Stimulated activated CD4-positive, alpha-beta T cell treated with anti-CD3 and anti-CD28 coated beads, Interleukin-15, amount 100 ng/mL, for 1 hour (primary cell): ENCODE data around the gene ACOT13.
A peak's percentile ranks its signal among the peaks of the same experiment; 100 is the strongest.
"Not testable (repeated sequence)": the region's sequence is repeated elsewhere in the genome, so short reads cannot be mapped to it uniquely, and the experiment has no call there.

ENCODE experiments used
- DNase-seq, 2 donors: peaks; one replicate each; pipeline ENCODE4 v3.0.0-alpha.2; 2020; ENCODE audit warnings: low read depth in 1 of 2, low spot score in 1 of 2

ACOT13 gene

GRCh38 chr6:24661759-24662158 is 5.1 kb upstream of the ACOT13 start:
- not testable (repeated sequence) for DNase-seq

- DNase-seq, result no peak
These were observed 4.6 kb upstream of the ACOT13 start for GRCh38 chr6:24662236-24662635.

- DNase-seq, result no peak
These were observed 3.7 kb upstream of the ACOT13 start for GRCh38 chr6:24663189-24663588.

- DNase-seq, result no peak
These were observed 2.6 kb upstream of the ACOT13 start for GRCh38 chr6:24664046-24664987.

GRCh38 chr6:24666097-24666640 is 708 bp upstream of the ACOT13 start:
- peak; percentile 7 to 33 for DNase-seq

GRCh38 chr6:24667378-24667803 is 514 bp downstream of the ACOT13 start:
- DNase-seq, result no peak

DNA sequence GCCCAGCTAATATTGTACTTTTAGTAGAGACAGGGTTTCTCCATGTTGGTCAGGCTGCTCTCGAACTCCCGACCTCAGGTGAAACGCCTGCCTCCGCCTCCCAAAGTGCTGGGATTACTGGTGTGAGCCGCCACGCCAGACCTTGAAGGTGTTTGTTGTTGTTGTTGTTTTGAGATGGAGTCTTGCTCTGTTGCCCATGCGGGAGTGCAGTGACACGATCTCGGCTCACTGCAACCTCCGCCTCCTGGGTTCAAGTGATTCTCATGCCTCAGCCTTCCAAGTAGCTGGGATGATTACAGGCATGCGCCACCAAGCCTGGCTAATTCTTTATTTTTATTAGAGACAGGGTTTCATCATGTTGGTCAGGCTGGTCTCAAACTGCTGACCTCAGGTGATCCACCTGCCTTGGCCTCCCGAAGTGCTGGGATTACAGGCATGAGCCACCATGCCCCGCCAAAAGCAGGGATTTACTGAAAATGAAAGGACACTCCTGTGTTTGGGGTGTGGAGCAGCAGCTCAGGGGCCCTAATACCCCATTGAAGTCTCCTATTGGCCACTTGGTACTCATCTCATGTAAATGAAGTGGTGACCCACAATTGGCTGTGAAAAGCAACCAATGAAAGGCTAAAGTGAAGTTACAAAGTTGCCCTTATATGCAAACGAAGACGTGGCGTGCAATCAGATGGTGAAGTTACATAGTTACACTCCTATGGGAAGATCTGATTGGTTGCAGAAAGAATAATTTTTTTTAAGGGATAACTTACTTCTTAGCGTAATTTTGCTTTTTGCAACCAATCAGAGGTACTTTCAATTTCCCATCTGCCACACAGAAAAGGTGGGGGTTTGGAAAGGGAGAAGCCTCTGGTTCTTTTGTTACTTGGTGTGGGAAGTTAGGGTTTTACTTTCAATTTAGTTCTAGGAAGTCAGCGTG is 1.5 kb downstream of the ACOT13 start:
- DNase-seq, result not testable (repeated sequence)

DNA sequence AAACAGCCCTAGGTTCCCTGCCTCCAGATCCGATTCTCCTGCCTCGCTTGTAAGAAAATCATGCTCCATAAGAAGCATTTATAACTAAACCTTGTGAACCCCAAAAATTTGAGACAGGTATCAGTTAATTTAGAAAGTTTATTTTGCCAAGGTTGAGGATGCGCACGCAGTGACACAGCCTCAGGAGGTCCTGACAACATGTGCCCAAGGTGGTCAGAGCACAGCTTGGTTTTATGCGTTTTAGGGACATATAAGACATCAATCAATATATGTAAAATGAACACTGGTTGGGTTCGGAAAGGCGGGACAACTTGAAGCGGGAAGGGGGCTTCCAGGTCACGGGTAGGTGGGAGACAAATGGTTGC is 2.1 kb downstream of the ACOT13 start:
- no peak for DNase-seq

DNA sequence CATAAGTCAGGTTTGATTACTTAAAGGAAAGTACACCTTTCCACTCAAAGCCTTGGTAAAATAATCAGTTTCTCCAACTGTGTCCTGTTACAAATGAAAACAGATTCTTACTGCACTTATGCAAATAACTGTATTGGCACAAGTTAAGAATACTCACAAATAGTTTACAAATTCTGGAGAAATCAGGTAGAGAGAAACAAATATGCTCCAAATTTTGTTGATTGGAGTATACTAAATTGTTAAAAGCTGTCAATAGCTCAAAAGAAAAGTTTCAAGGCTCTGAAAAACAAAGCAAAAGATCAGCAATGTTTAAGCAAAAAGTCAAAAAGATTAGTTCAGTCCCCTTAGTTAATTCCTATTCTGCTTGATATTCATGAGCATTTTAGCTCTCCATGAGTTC is 3.6 kb downstream of the ACOT13 start:
- not testable (repeated sequence) for DNase-seq

GRCh38 chr6:24671077-24671476 is 4.2 kb downstream of the ACOT13 start:
- DNase-seq, result not testable (repeated sequence)

DNA sequence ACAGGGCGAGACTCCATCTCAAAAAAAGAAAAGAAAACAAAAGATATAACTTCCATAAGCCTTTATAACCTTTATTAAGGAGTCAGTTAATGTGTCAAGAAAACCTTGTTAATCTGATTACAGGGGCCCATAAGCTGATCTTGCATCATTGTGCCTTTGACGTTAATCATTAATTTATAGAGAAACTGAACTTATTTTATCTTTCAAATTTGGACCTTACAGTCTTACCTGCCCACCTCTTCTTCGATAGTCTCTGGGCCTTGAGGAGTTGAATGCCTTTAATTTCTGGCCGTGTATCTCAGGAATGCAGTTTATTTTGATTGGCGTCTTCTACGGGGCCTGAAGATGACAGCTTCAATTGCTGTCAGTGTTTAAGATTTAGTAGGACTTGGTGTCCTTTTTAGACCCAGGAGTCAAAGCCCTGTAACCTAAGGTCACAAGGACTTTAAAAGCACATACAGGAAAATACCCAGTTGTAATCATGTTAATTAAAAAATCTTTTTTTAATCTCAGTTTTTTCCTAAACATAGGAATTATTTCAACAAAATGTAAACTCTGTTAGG is 5.8 kb downstream of the ACOT13 start:
- no peak for DNase-seq

- no peak for DNase-seq
These were observed 6.7 kb downstream of the ACOT13 start for GRCh38 chr6:24673625-24674024.

GRCh38 chr6:24678792-24679352 is 12.0 kb downstream of the ACOT13 start:
- not testable (repeated sequence) for DNase-seq

DNA sequence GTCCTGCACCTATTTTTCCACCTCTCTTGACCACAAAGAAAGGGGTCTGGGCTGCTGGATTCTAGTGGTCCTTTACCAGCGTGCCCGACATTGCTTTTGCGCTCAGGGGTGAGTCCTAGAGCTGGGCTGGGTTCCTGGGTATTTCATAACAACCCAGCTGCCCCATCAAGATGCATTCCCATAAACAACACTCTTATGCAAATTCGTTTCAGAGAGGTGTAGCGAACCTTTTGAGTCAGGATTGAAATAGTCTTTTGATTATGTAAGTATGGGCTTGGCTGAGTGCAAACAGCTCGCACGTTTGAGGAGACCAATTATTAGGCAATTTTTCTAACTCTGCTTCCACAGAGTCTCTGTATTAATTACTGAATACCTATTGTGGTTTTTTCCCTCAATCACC is 13.7 kb downstream of the ACOT13 start:
- no peak for DNase-seq

- no peak for DNase-seq
These were observed 16.7 kb downstream of the ACOT13 start for GRCh38 chr6:24683297-24684296.

- DNase-seq, result no peak
These were observed 19.5 kb downstream of the ACOT13 start for GRCh38 chr6:24686408-24686807.

GRCh38 chr6:24686946-24687345 is 20.1 kb downstream of the ACOT13 start:
- DNase-seq, result no peak

DNA sequence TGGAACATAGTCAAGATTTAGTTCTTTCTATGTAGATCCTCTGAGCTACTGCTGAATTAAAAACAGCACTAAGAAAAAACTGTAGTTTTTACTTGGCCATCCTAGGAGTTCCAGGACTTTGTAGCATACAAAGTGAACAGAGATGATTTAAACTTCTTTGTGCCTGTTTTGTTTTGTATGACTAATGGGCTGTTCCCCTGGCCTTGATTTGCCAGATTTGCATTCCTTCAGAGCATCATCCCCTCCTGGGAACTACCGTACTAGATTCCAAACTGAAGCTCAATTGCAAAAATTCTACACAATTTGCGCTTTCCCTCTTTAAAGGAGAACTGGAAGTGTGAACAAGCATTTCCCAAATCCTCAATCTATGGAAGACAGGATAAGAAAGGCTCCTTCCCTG is 23.1 kb downstream of the ACOT13 start:
- DNase-seq, result no peak

DNA sequence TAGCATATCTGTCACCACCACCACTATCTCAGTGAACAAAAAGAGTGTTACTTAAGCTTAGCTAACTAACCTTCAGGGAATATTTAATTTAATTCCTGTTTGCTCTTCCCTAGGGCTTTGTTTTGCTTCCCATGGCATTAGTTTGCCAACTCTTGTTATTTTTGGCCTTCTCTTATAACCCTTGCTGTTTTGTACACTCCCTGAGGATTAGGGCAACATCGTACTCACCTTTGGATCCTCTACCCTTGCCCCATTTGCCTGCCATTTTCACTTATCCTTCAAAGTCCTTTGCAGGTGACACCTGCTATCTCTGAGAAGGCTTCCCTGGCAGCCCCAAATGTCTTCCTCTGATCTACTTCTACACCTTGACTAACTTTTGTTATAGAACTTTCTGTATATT is 23.7 kb downstream of the ACOT13 start:
- DNase-seq, result no peak

DNA sequence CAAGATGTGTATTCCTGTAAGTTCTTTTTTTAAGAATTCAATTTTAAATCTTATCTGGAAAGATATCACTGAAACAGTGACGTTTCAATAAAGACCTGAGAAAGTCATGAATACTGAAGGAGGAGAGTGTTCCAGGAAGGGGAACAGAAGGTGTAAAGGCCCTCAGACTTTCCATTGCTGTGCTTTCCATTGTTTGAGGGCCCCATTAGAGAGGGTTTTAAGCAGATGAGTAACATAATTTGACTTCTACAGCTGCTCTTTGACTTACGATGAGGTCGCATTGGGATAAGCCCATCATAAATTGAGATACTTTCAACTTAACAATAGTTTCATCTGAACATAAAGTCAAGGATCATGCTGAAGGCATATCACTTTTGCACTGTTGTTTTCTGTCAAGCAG is 24.7 kb downstream of the ACOT13 start:
- no peak for DNase-seq
